IMR-90 (cell line): ENCODE measurements around the gene TMEM121B. TPM values are rescaled to one million over a fixed set of nuclear protein-coding genes. Genes with fewer than 3 reads are reported as not detected.

ENCODE experiments used
- ATAC-seq: fragments of 200-7000 bp; cut with Tn5 transposase; 2 replicates; pipeline ENCODE4 v1.9.1; 2020; ENCODE audit warnings: low read depth, mild to moderate bottlenecking, moderate library complexity
- BruUV-seq: library from RNA; stranded (reverse); fragments of 400-500 nt; replicated peaks from 2 replicates; lab custom pipeline; 2021; lab: Mats Ljungman, UMichigan
- CTCF ChIA-PET: fragments of 300-600 bp; formaldehyde crosslinking; extraction: SDS; loops from one replicate; lab custom pipeline; 2021; ENCODE audit warnings: antibody characterized with exemption; lab: Yijun Ruan, JAX
- POLR2A ChIA-PET: fragments of 300-600 bp; sonication (Branson Sonifier 250); formaldehyde crosslinking; loops from one replicate; lab custom pipeline; 2022; ENCODE audit warnings: antibody characterized with exemption; ENCODE audit not compliant: unreplicated experiment; lab: Charles Lee
- DNase-seq: peaks from one replicate; pipeline ENCODE4 v3.0.0; 2013
- H2AFZ ChIP-seq: replicated peaks from 2 replicates; pipeline ENCODE3; 2013; ENCODE audit warnings: low read length, mild to moderate bottlenecking; ENCODE audit not compliant: poor library complexity
- H2AK5ac ChIP-seq: 2 replicates; pipeline ENCODE4 v1.6.1; 2013; ENCODE audit warnings: low read depth, low read length, inconsistent platforms
- H2AK9ac ChIP-seq: replicated peaks from 2 replicates; pipeline ENCODE3; 2013; ENCODE audit warnings: mild to moderate bottlenecking, low read depth, low read length, moderate library complexity; ENCODE audit not compliant: poor library complexity
- H2BK120ac ChIP-seq: 2 replicates; pipeline ENCODE4 v1.6.1; 2013; ENCODE audit warnings: low read depth, low read length, inconsistent platforms
- H2BK15ac ChIP-seq: 3 replicates; pipeline ENCODE4 v1.6.1; 2013; ENCODE audit warnings: low read depth, low read length, inconsistent platforms
- H2BK20ac ChIP-seq: 2 replicates; pipeline ENCODE4 v1.6.1; 2013; ENCODE audit warnings: low read depth, mild to moderate bottlenecking, inconsistent platforms, low read length, moderate library complexity
- H2BK5ac ChIP-seq: 2 replicates; pipeline ENCODE4 v1.6.1; 2013; ENCODE audit warnings: mild to moderate bottlenecking, low read depth, low read length, inconsistent platforms; ENCODE audit not compliant: poor library complexity, severe bottlenecking
- H3K14ac ChIP-seq: replicated peaks from 2 replicates; pipeline ENCODE4 v1.6.1; 2013; ENCODE audit warnings: low read depth, low read length, inconsistent platforms
- H3K18ac ChIP-seq: 2 replicates; pipeline ENCODE4 v1.6.1; 2013; ENCODE audit warnings: low read depth, low read length, control low read depth
- H3K23ac ChIP-seq: 2 replicates; pipeline ENCODE4 v1.6.1; 2013; ENCODE audit warnings: low read depth, low read length, inconsistent platforms
- H3K27ac ChIP-seq: 2 replicates; pipeline ENCODE4 v1.5.1; 2013; ENCODE audit warnings: mild to moderate bottlenecking, control low read depth, low read length; ENCODE audit not compliant: insufficient read depth
- H3K27me3 ChIP-seq: 2 replicates; pipeline ENCODE4 v1.6.1; 2013; ENCODE audit warnings: low read length; ENCODE audit not compliant: control insufficient read depth, insufficient read depth
- H3K36me3 ChIP-seq: 2 replicates; pipeline ENCODE4 v1.6.1; 2013; ENCODE audit warnings: low read length, mixed read lengths; ENCODE audit not compliant: control insufficient read depth, insufficient read depth
- H3K4ac ChIP-seq: 2 replicates; pipeline ENCODE4 v1.6.1; 2013; ENCODE audit warnings: low read depth, low read length, inconsistent platforms
- H3K4me1 ChIP-seq: 2 replicates; pipeline ENCODE4 v1.6.1; 2013; ENCODE audit warnings: low read length, mixed read lengths; ENCODE audit not compliant: control insufficient read depth, insufficient read depth
- H3K4me2 ChIP-seq: 2 replicates; pipeline ENCODE4 v1.6.1; 2013; ENCODE audit warnings: low read depth, mild to moderate bottlenecking, control low read depth, low read length, moderate library complexity
- H3K4me3 ChIP-seq: 2 replicates; pipeline ENCODE4 v1.5.1; 2013; ENCODE audit warnings: low read depth, mild to moderate bottlenecking, control low read depth, low read length, moderate library complexity; ENCODE audit not compliant: insufficient read depth
- H3K56ac ChIP-seq: 2 replicates; pipeline ENCODE4 v1.6.1; 2013; ENCODE audit warnings: low read length, inconsistent platforms; ENCODE audit not compliant: insufficient read depth; ENCODE audit errors: extremely low read depth
- H3K79me1 ChIP-seq, 2 experiments: 2 replicates each; pipeline ENCODE4 v1.6.1; 2013; ENCODE audit warnings: low read length in 2 of 2, inconsistent platforms in 1 of 2, low read depth in 1 of 2
- H3K9ac ChIP-seq: 2 replicates; pipeline ENCODE4 v1.6.1; 2013; ENCODE audit warnings: low read depth, low read length, control low read depth
- H3K9me1 ChIP-seq: 2 replicates; pipeline ENCODE4 v1.6.1; 2013; ENCODE audit warnings: low read length, inconsistent platforms; ENCODE audit not compliant: insufficient read depth
- H3K9me3 ChIP-seq: 2 replicates; pipeline ENCODE4 v1.6.1; 2013; ENCODE audit warnings: low read length; ENCODE audit not compliant: control insufficient read depth, insufficient read depth
- H4K20me1 ChIP-seq: 2 replicates; pipeline ENCODE4 v1.6.1; 2013; ENCODE audit warnings: low read length, inconsistent platforms; ENCODE audit not compliant: insufficient read depth
- H4K5ac ChIP-seq: 2 replicates; pipeline ENCODE4 v1.6.1; 2013; ENCODE audit warnings: mild to moderate bottlenecking, low read depth, low read length, control low read depth
- H4K8ac ChIP-seq, 2 experiments: 2 replicates each; pipeline ENCODE4 v1.6.1; 2013; ENCODE audit warnings: low read depth in 2 of 2, low read length in 2 of 2, control low read depth in 1 of 2, inconsistent platforms in 1 of 2
- H4K91ac ChIP-seq: 2 replicates; pipeline ENCODE4 v1.6.1; 2013; ENCODE audit warnings: low read depth, low read length, inconsistent platforms; ENCODE audit not compliant: insufficient read depth
- CEBPB ChIP-seq: IDR thresholded peaks from 2 replicates; pipeline ENCODE4 v1.6.1; 2012; ENCODE audit warnings: low read depth, low read length, improper control_type of control experiment
- WGBS, 2 experiments: methylation state at CpG; one replicate each; pipeline versions ENCODE4 v1.1.5 to v1.1.7; 2013; ENCODE audit warnings: missing lambda C conversion rate in 2 of 2; ENCODE audit not compliant: insufficient read length in 1 of 2; ENCODE audit errors: extremely low coverage in 2 of 2; 5-methylcytosine and 5-hydroxymethylcytosine counted together
- dilution Hi-C: fragments of 300-500 bp; cut with HindIII; formaldehyde crosslinking; loops from one replicate; pipeline ENCODE4 v1.14.3; 2018; ENCODE audit warnings: low sequenced_read_pairs; ENCODE audit not compliant: unreplicated experiment
- in situ Hi-C: fragments of 300-500 bp; cut with MboI; formaldehyde crosslinking; loops from 3 replicates; pipeline ENCODE4 v1.14.3; 2019; ENCODE audit warnings: low sequenced_read_pairs, inconsistent platforms, mixed read lengths
- intact Hi-C: fragments of 100-400 bp; cut with micrococcal nuclease; formaldehyde crosslinking; loops from 2 replicates; pipeline ENCODE4 v1.10.0; 2022
- polyA plus RNA-seq, 3 experiments: library from polyadenylated mRNA; depleted of rRNA; stranded (reverse); fragments of >200 nt; gene quantifications; 2 replicates each; pipeline ENCODE4 v1.2.3, GENCODE V29; 2012; ENCODE audit warnings: low replicate concordance in 1 of 3
- total RNA-seq: library from RNA; depleted of rRNA; stranded (reverse); fragments of >200 nt; gene quantifications from 2 replicates; pipeline ENCODE4 v1.2.3, GENCODE V29; 2012

TMEM121B gene
- total and polyA plus RNA-seq, 2 of the 4 experiments (the other 2 are of a cell fraction) = under 0.01 to 0.29 TPM

- Histone ChIP-seq H3K36me3 (peaks cover 65% of the 10 kb centered on the region), H2BK5ac (no peak overlapping the region), H2AK9ac (no peak overlapping the region), H3K4me2 (no peak overlapping the region), H2BK20ac (no peak overlapping the region), H3K23ac (no peak overlapping the region), H2AFZ (no peak overlapping the region), H2BK15ac (no peak overlapping the region), H3K14ac (no peak overlapping the region), H3K4ac (no peak overlapping the region), H2BK120ac (no peak overlapping the region), H3K4me3 (no peak overlapping the region), H4K8ac (no peak overlapping the region), H3K18ac (no peak overlapping the region), H3K4me1 (no peaks in the 10 kb centered on the region), H4K20me1 (peaks cover 6% of the 10 kb centered on the region; the same call in 1 of the 2 replicates), H3K56ac (no peak overlapping the region), H3K9ac (no peak overlapping the region), H3K27ac (no peak overlapping the region), H3K9me3 (no peaks in the 10 kb centered on the region), H3K27me3 (no peaks in the 10 kb centered on the region), H2AK5ac (no peak overlapping the region), H3K79me1 (0 out of 4 replicates have a peak, but pooled peaks cover 0 to 2% of the 10 kb centered on the region in 2 experiments), H3K9me1 (peaks cover 5% of the 10 kb centered on the region), H4K91ac (no peak overlapping the region), H4K5ac (no peak overlapping the region)
- WGBS, 2 experiments = no CpG with 5 or more reads among the region's 12 CpGs
- TF ChIP-seq CEBPB = no peak
- POLR2A ChIA-PET = no interaction called here
- DNase-seq (no peak), ATAC-seq (no peak)
- BruUV-seq = no TSS peak
- CTCF ChIA-PET = no interaction called here
- dilution Hi-C loops = no loop called here
- intact Hi-C loops = no loop called here
- in situ Hi-C loops = no loop called here
These were observed 14.9 kb downstream of the TMEM121B start for GRCh38 chr22:17106161-17106784.
